HG02678 (cell line): ENCODE measurements around the gene DUSP18.
"Not testable (repeated sequence)": the region's sequence is repeated elsewhere in the genome, so short reads cannot be mapped to it uniquely, and the experiment has no call there.

Experiments used
- ATAC-seq: cut with Tn5 transposase; IDR thresholded peaks from one replicate; pipeline ENCODE4 v1.9.1; 2021; ENCODE audit warnings: mild to moderate bottlenecking, moderate library complexity; ENCODE audit not compliant: unreplicated experiment

The DUSP18 gene

GRCh38 chr22:30640839-30641430 lies 26.7 kb downstream of the DUSP18 start:
- no peak for ATAC-seq

- ATAC-seq, result no peak
Observed at GRCh38 chr22:30640361-30640760, 27.3 kb downstream of the DUSP18 start.

GRCh38 chr22:30637701-30638114 lies 30.0 kb downstream of the DUSP18 start:
- ATAC-seq, result no peak

- no peak for ATAC-seq
Observed at GRCh38 chr22:30636226-30637077, 31.2 kb downstream of the DUSP18 start.

- peak; percentile 73 for ATAC-seq
Observed at GRCh38 chr22:30635273-30636225, 32.1 kb downstream of the DUSP18 start, which contains the start of gene SLC35E4. SLC35E4 (plus strand) TSS chr22:30635781; CDS start chr22:30636451, 670 bp downstream.

- peak; percentile 41 for ATAC-seq
Observed at GRCh38 chr22:30634471-30635233, 33.0 kb downstream of the DUSP18 start.

- not testable (repeated sequence) for ATAC-seq
Observed at GRCh38 chr22:30631469-30631868, 36.2 kb downstream of the DUSP18 start.

GRCh38 chr22:30628491-30628890 lies 39.2 kb downstream of the DUSP18 start:
- ATAC-seq, result no peak

GRCh38 chr22:30627471-30627870 lies 40.2 kb downstream of the DUSP18 start:
- ATAC-seq, result no peak

GRCh38 chr22:30626413-30626812 lies 41.3 kb downstream of the DUSP18 start:
- no peak for ATAC-seq

- ATAC-seq, result not testable (repeated sequence)
Observed at GRCh38 chr22:30619909-30620308, 47.8 kb downstream of the DUSP18 start.

GRCh38 chr22:30617819-30618218 lies 49.9 kb downstream of the DUSP18 start:
- no peak for ATAC-seq

- no peak for ATAC-seq
Observed at GRCh38 chr22:30615543-30615954, 52.1 kb downstream of the DUSP18 start.

GRCh38 chr22:30614879-30615278 lies 52.8 kb downstream of the DUSP18 start:
- no peak for ATAC-seq

GRCh38 chr22:30614268-30614667 lies 53.4 kb downstream of the DUSP18 start:
- no peak for ATAC-seq

GRCh38 chr22:30612789-30613188 lies 54.9 kb downstream of the DUSP18 start:
- no peak for ATAC-seq
